HL-60 (cell line): Measurements from ENCODE around the gene PCDHGA1.
A peak's percentile ranks its signal among the peaks of the same experiment; 100 is the strongest.
"Not testable (repeated sequence)": the region's sequence is repeated elsewhere in the genome, so short reads cannot be mapped to it uniquely, and the experiment has no call there.

Experiments used
- DNase-seq, 2 experiments: peaks; one replicate each; pipeline ENCODE4 v3.0.0-alpha.2; 2010 to 2020; ENCODE audit warnings: low read depth in 1 of 2, low spot score in 1 of 2
- H3K27ac ChIP-seq: fragments of 250-450 bp; sonication (Bioruptor Pico); replicated peaks from 2 replicates; pipeline ENCODE4 v1.5.1; 2020; ENCODE audit warnings: mild to moderate bottlenecking, moderate library complexity
- H3K27me3 ChIP-seq: fragments of 250-450 bp; sonication (Bioruptor Pico); 2 replicates; pipeline ENCODE4 v1.5.1; 2021; ENCODE audit warnings: mild to moderate bottlenecking, moderate library complexity; ENCODE audit not compliant: insufficient read depth, poor library complexity, severe bottlenecking
- H3K4me3 ChIP-seq: replicated peaks from 2 replicates; pipeline ENCODE4 v1.5.1; 2011; ENCODE audit warnings: mild to moderate bottlenecking, control low read depth, low read length; ENCODE audit not compliant: insufficient read depth
- CTCF ChIP-seq: IDR thresholded peaks from one replicate; pipeline ENCODE4 v1.5.1; 2011; ENCODE audit warnings: low read length, control low read depth, inconsistent platforms; ENCODE audit not compliant: insufficient read depth
- GABPA ChIP-seq: IDR thresholded peaks from 2 replicates; pipeline ENCODE4 v1.6.1; 2012; ENCODE audit warnings: low read depth
- POLR2AphosphoS5 ChIP-seq: IDR thresholded peaks from 2 replicates; pipeline ENCODE4 v1.6.1; 2012; ENCODE audit warnings: low read depth
- SPI1 ChIP-seq: IDR thresholded peaks from 2 replicates; pipeline ENCODE4 v1.6.1; 2012; ENCODE audit warnings: low read depth, mild to moderate bottlenecking, borderline replicate concordance
- TF ChIP-seq, protein P1 (sequence below): IDR thresholded peaks from 2 replicates; pipeline ENCODE4 v1.6.1; 2012; ENCODE audit warnings: low read depth; ENCODE audit not compliant: insufficient replicate concordance

Gene PCDHGA1

DNA sequence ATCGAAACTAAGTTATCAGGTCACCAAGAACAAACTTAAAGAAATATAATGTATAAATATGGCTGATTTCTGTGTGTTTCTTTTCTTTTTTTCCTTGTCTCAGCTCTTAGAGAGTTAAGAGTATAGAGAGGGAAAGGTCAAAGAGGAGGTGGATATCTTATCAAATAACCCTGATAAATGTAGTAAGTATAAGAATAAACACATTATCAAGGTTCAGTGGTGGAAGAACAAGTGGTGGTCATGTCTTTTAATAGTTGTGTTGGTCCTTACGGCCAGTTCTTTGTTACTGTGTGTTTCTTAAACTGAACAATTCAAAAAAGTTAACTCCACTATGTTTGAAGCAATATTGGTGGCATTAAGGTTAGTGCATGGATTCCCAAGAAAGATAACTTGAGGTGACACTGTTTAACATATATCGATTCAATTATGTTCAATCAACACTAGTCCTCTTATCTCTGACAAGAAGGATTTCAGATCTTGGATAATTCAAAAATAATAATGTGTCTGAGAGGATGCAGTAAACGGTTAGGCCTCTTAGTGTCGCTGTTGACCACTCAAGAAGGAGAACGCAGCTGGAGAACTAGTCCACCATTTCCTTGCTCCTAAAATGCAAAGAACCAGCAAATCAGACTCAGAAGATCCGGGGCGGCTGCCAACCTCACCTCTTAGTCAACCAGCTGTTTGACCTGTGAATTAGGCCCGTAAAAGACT is 13.1 kb downstream of the PCDHGA1 start, which contains the start of gene PCDHGA3:
TSS of gene PCDHGA3 (plus strand) at position 588 of the 711 bp plus-strand sequence. CDS start 205 bp downstream, outside the sequence.
- Histone ChIP-seq H3K27me3 (no peaks in the 10 kb centered on the region), H3K27ac (no peak within 1 kb of the TSS), H3K4me3 (no peak within 1 kb of the TSS)
- peak in 1 of 2 experiments; percentile 9 for DNase-seq
- TF ChIP-seq POLR2AphosphoS5 (no peak), GABPA (no peak), SPI1 (no peak), CTCF (peak; percentile 10)
- TF ChIP-seq, protein P1, sequence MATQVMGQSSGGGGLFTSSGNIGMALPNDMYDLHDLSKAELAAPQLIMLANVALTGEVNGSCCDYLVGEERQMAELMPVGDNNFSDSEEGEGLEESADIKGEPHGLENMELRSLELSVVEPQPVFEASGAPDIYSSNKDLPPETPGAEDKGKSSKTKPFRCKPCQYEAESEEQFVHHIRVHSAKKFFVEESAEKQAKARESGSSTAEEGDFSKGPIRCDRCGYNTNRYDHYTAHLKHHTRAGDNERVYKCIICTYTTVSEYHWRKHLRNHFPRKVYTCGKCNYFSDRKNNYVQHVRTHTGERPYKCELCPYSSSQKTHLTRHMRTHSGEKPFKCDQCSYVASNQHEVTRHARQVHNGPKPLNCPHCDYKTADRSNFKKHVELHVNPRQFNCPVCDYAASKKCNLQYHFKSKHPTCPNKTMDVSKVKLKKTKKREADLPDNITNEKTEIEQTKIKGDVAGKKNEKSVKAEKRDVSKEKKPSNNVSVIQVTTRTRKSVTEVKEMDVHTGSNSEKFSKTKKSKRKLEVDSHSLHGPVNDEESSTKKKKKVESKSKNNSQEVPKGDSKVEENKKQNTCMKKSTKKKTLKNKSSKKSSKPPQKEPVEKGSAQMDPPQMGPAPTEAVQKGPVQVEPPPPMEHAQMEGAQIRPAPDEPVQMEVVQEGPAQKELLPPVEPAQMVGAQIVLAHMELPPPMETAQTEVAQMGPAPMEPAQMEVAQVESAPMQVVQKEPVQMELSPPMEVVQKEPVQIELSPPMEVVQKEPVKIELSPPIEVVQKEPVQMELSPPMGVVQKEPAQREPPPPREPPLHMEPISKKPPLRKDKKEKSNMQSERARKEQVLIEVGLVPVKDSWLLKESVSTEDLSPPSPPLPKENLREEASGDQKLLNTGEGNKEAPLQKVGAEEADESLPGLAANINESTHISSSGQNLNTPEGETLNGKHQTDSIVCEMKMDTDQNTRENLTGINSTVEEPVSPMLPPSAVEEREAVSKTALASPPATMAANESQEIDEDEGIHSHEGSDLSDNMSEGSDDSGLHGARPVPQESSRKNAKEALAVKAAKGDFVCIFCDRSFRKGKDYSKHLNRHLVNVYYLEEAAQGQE = no peak

DNA sequence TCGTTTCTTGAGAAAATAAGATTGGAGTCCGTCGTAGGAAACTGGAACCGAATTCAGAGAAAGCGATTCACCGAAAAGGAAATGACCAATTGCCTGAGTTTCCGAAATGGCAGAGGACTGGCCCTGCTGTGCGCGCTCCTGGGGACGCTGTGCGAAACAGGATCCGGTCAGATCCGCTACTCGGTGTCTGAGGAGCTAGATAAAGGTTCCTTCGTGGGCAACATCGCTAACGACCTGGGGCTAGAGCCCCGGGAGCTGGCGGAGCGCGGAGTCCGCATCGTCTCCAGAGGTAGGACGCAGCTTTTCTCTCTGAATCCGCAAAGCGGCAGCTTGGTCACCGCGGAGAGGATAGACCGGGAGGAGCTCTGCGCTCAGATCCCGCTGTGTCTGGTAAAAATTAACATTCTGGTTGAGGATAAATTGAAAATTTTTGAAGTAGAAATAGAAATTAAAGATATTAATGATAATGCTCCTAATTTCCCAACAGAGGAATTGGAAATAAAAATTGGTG is 13.7 kb downstream of the PCDHGA1 start:
- no peaks in the 10 kb centered on the region for H3K27me3 ChIP-seq
- H3K4me3 ChIP-seq = no peak overlapping the region
- TF ChIP-seq, protein P1 = no peak
- TF ChIP-seq CTCF (no peak), SPI1 (no peak), POLR2AphosphoS5 (no peak), GABPA (no peak)
- no peak for DNase-seq
- no peak overlapping the region for H3K27ac ChIP-seq

DNA sequence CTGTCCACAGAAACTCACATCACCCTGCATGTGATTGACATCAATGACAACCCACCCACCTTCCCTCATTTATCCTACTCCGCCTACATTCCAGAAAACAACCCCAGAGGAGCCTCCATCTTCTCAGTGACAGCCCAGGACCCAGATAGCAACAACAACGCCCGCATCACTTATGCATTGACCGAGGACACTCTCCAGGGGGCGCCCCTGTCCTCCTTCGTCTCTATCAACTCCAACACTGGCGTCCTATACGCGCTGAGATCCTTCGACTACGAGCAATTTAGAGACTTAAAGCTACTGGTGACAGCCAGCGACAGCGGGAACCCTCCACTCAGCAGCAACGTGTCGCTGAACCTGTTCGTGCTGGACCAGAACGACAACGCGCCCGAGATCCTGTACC is 15.0 kb downstream of the PCDHGA1 start:
- DNase-seq = no peak
- TF ChIP-seq GABPA (no peak), SPI1 (no peak), CTCF (no peak), POLR2AphosphoS5 (no peak)
- TF ChIP-seq, protein P1 = no peak
- H3K27ac ChIP-seq = no peak overlapping the region
- no peak overlapping the region for H3K4me3 ChIP-seq
- no peaks in the 10 kb centered on the region for H3K27me3 ChIP-seq

DNA sequence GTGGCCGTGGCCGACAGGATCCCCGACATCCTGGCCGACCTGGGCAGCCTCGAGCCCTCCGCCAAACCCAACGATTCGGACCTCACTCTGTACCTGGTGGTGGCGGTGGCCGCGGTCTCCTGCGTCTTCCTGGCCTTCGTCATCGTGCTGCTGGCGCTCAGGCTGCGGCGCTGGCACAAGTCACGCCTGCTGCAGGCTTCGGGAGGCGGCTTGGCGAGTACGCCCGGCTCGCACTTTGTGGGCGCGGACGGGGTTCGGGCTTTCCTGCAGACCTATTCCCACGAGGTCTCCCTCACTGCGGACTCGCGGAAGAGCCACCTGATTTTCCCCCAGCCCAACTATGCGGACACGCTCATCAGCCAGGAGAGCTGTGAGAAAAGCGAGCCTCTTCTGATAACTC is 15.7 kb downstream of the PCDHGA1 start:
- not testable (repeated sequence) for H3K27me3 ChIP-seq, H3K4me3 ChIP-seq, DNase-seq, H3K27ac ChIP-seq
